ENCODE measurements around the gene GIMD1.

The GIMD1 gene

GRCh38 chr4:106318511-106318910 is 50.1 kb downstream of the GIMD1 start:
- no peaks in the 10 kb centered on the region for H3K27me3 Mint-ChIP-seq
- H3K9me3 Mint-ChIP-seq = no peaks in the 10 kb centered on the region
- no peak overlapping the region for H3K4me3 Mint-ChIP-seq
- H3K4me1 Mint-ChIP-seq = peaks cover 20% of the 10 kb centered on the region
- ATAC-seq (replicated peaks; ENCODE audit: extremely low read depth, poor library complexity, severe bottlenecking) (no peak), DNase-seq (ENCODE audit: low spot score in 2 of 2) (no peak)
- H3K36me3 Mint-ChIP-seq (ENCODE audit: insufficient read depth) = peaks cover 3% of the 10 kb centered on the region
- peak overlapping the region; percentile 66 for H3K27ac Mint-ChIP-seq (ENCODE audit: low read depth)

GRCh38 chr4:106317815-106318214 is 50.8 kb downstream of the GIMD1 start:
- Mint-ChIP-seq H3K4me1 (peaks cover 26% of the 10 kb centered on the region), H3K4me3 (no peak overlapping the region), H3K9me3 (no peaks in the 10 kb centered on the region), H3K27ac (ENCODE audit: low read depth) (peak overlapping the region; percentile 66), H3K27me3 (no peaks in the 10 kb centered on the region), H3K36me3 (ENCODE audit: insufficient read depth) (peaks cover 3% of the 10 kb centered on the region)
- DNase-seq (ENCODE audit: low spot score in 2 of 2) = no peak
- ATAC-seq (replicated peaks; ENCODE audit: extremely low read depth, poor library complexity, severe bottlenecking) = no peak

- Mint-ChIP-seq H3K36me3 (ENCODE audit: insufficient read depth) (peaks cover 3% of the 10 kb centered on the region), H3K27ac (ENCODE audit: low read depth) (no peak overlapping the region), H3K4me3 (no peak overlapping the region), H3K9me3 (no peaks in the 10 kb centered on the region), H3K27me3 (no peaks in the 10 kb centered on the region), H3K4me1 (peaks cover 27% of the 10 kb centered on the region)
- DNase-seq (ENCODE audit: low spot score in 2 of 2) (no peak), ATAC-seq (replicated peaks; ENCODE audit: extremely low read depth, poor library complexity, severe bottlenecking) (no peak)
Observed at GRCh38 chr4:106316773-106317409, 51.7 kb downstream of the GIMD1 start.

- H3K27ac Mint-ChIP-seq (ENCODE audit: low read depth) = no peak within 1 kb of the TSS
- no peak within 1 kb of the TSS for H3K4me3 Mint-ChIP-seq
- peak; percentile 85 to 90 for DNase-seq (ENCODE audit: low spot score in 2 of 2)
- peaks cover 3% of the 10 kb centered on the region for H3K36me3 Mint-ChIP-seq (ENCODE audit: insufficient read depth)
- H3K27me3 Mint-ChIP-seq = no peaks in the 10 kb centered on the region
- no peaks in the 10 kb centered on the region for H3K9me3 Mint-ChIP-seq
- ATAC-seq (replicated peaks; ENCODE audit: extremely low read depth, poor library complexity, severe bottlenecking) = peak; percentile 86
- H3K4me1 Mint-ChIP-seq = peaks cover 26% of the 10 kb centered on the region
Observed at GRCh38 chr4:106315968-106316772, 52.4 kb downstream of the GIMD1 start, which contains the start of the genes AIMP1 and TBCK. Gene AIMP1 (plus strand): TSS chr4:106316550. CDS start chr4:106325010, 8,460 bp downstream. Gene TBCK (minus strand): TSS chr4:106316209. CDS start chr4:106308960, 7,249 bp downstream.

GRCh38 chr4:106315476-106315967 is 53.1 kb downstream of the GIMD1 start:
- H3K4me3 Mint-ChIP-seq = no peak overlapping the region
- H3K9me3 Mint-ChIP-seq = no peaks in the 10 kb centered on the region
- H3K36me3 Mint-ChIP-seq (ENCODE audit: insufficient read depth) = peaks cover 2% of the 10 kb centered on the region
- H3K4me1 Mint-ChIP-seq = peaks cover 28% of the 10 kb centered on the region
- no peak overlapping the region for H3K27ac Mint-ChIP-seq (ENCODE audit: low read depth)
- ATAC-seq (replicated peaks; ENCODE audit: extremely low read depth, poor library complexity, severe bottlenecking) (peak; percentile 29), DNase-seq (ENCODE audit: low spot score in 2 of 2) (no peak)
- no peaks in the 10 kb centered on the region for H3K27me3 Mint-ChIP-seq

GRCh38 chr4:106314960-106315359 is 53.6 kb downstream of the GIMD1 start:
- H3K9me3 Mint-ChIP-seq = no peaks in the 10 kb centered on the region
- ATAC-seq (replicated peaks; ENCODE audit: extremely low read depth, poor library complexity, severe bottlenecking) (no peak), DNase-seq (ENCODE audit: low spot score in 2 of 2) (no peak)
- peaks cover 34% of the 10 kb centered on the region for H3K4me1 Mint-ChIP-seq
- H3K27me3 Mint-ChIP-seq = no peaks in the 10 kb centered on the region
- no peak overlapping the region for H3K27ac Mint-ChIP-seq (ENCODE audit: low read depth)
- H3K36me3 Mint-ChIP-seq (ENCODE audit: insufficient read depth) = no peaks in the 10 kb centered on the region
- H3K4me3 Mint-ChIP-seq = no peak overlapping the region

GRCh38 chr4:106312997-106313522 is 55.5 kb downstream of the GIMD1 start:
- Mint-ChIP-seq H3K36me3 (ENCODE audit: insufficient read depth) (no peaks in the 10 kb centered on the region), H3K27ac (ENCODE audit: low read depth) (peak overlapping the region; percentile 58), H3K4me3 (no peak overlapping the region), H3K9me3 (no peaks in the 10 kb centered on the region), H3K27me3 (no peaks in the 10 kb centered on the region), H3K4me1 (peaks cover 36% of the 10 kb centered on the region)
- ATAC-seq (replicated peaks; ENCODE audit: extremely low read depth, poor library complexity, severe bottlenecking) = no peak
- no peak for DNase-seq (ENCODE audit: low spot score in 2 of 2)

- Mint-ChIP-seq H3K27me3 (no peaks in the 10 kb centered on the region), H3K9me3 (no peaks in the 10 kb centered on the region), H3K27ac (ENCODE audit: low read depth) (peak overlapping the region; percentile 58), H3K4me3 (no peak overlapping the region), H3K4me1 (peaks cover 36% of the 10 kb centered on the region), H3K36me3 (ENCODE audit: insufficient read depth) (no peaks in the 10 kb centered on the region)
- ATAC-seq (replicated peaks; ENCODE audit: extremely low read depth, poor library complexity, severe bottlenecking) (no peak), DNase-seq (ENCODE audit: low spot score in 2 of 2) (no peak)
Observed at GRCh38 chr4:106312377-106312776, 56.2 kb downstream of the GIMD1 start.

All from central memory CD8-positive, alpha-beta T cell (primary cell).